IMR-90 (cell line): ENCODE measurements around the gene STEAP3. TPM values are rescaled to one million over a fixed set of nuclear protein-coding genes. Genes with fewer than 3 reads are reported as not detected.
A peak's percentile ranks its signal among the peaks of the same experiment; 100 is the strongest.

ENCODE experiments used
- ATAC-seq: fragments of 200-7000 bp; cut with Tn5 transposase; 2 replicates; pipeline ENCODE4 v1.9.1; 2020; ENCODE audit warnings: low read depth, mild to moderate bottlenecking, moderate library complexity
- BruUV-seq: library from RNA; stranded (reverse); fragments of 400-500 nt; replicated peaks from 2 replicates; lab custom pipeline; 2021; lab: Mats Ljungman, UMichigan
- CTCF ChIA-PET: fragments of 300-600 bp; formaldehyde crosslinking; extraction: SDS; loops from one replicate; lab custom pipeline; 2021; ENCODE audit warnings: antibody characterized with exemption; lab: Yijun Ruan, JAX
- POLR2A ChIA-PET: fragments of 300-600 bp; sonication (Branson Sonifier 250); formaldehyde crosslinking; loops from one replicate; lab custom pipeline; 2022; ENCODE audit warnings: antibody characterized with exemption; ENCODE audit not compliant: unreplicated experiment; lab: Charles Lee
- DNase-seq: peaks from one replicate; pipeline ENCODE4 v3.0.0; 2013
- H2AFZ ChIP-seq: replicated peaks from 2 replicates; pipeline ENCODE3; 2013; ENCODE audit warnings: low read length, mild to moderate bottlenecking; ENCODE audit not compliant: poor library complexity
- H2AK5ac ChIP-seq: 2 replicates; pipeline ENCODE4 v1.6.1; 2013; ENCODE audit warnings: low read depth, low read length, inconsistent platforms
- H2AK9ac ChIP-seq: replicated peaks from 2 replicates; pipeline ENCODE3; 2013; ENCODE audit warnings: mild to moderate bottlenecking, low read depth, low read length, moderate library complexity; ENCODE audit not compliant: poor library complexity
- H2BK120ac ChIP-seq: 2 replicates; pipeline ENCODE4 v1.6.1; 2013; ENCODE audit warnings: low read depth, low read length, inconsistent platforms
- H2BK15ac ChIP-seq: 3 replicates; pipeline ENCODE4 v1.6.1; 2013; ENCODE audit warnings: low read depth, low read length, inconsistent platforms
- H2BK20ac ChIP-seq: 2 replicates; pipeline ENCODE4 v1.6.1; 2013; ENCODE audit warnings: low read depth, mild to moderate bottlenecking, inconsistent platforms, low read length, moderate library complexity
- H2BK5ac ChIP-seq: 2 replicates; pipeline ENCODE4 v1.6.1; 2013; ENCODE audit warnings: mild to moderate bottlenecking, low read depth, low read length, inconsistent platforms; ENCODE audit not compliant: poor library complexity, severe bottlenecking
- H3K14ac ChIP-seq: replicated peaks from 2 replicates; pipeline ENCODE4 v1.6.1; 2013; ENCODE audit warnings: low read depth, low read length, inconsistent platforms
- H3K18ac ChIP-seq: 2 replicates; pipeline ENCODE4 v1.6.1; 2013; ENCODE audit warnings: low read depth, low read length, control low read depth
- H3K23ac ChIP-seq: 2 replicates; pipeline ENCODE4 v1.6.1; 2013; ENCODE audit warnings: low read depth, low read length, inconsistent platforms
- H3K27ac ChIP-seq: 2 replicates; pipeline ENCODE4 v1.5.1; 2013; ENCODE audit warnings: mild to moderate bottlenecking, control low read depth, low read length; ENCODE audit not compliant: insufficient read depth
- H3K27me3 ChIP-seq: 2 replicates; pipeline ENCODE4 v1.6.1; 2013; ENCODE audit warnings: low read length; ENCODE audit not compliant: control insufficient read depth, insufficient read depth
- H3K36me3 ChIP-seq: 2 replicates; pipeline ENCODE4 v1.6.1; 2013; ENCODE audit warnings: low read length, mixed read lengths; ENCODE audit not compliant: control insufficient read depth, insufficient read depth
- H3K4ac ChIP-seq: 2 replicates; pipeline ENCODE4 v1.6.1; 2013; ENCODE audit warnings: low read depth, low read length, inconsistent platforms
- H3K4me1 ChIP-seq: 2 replicates; pipeline ENCODE4 v1.6.1; 2013; ENCODE audit warnings: low read length, mixed read lengths; ENCODE audit not compliant: control insufficient read depth, insufficient read depth
- H3K4me2 ChIP-seq: 2 replicates; pipeline ENCODE4 v1.6.1; 2013; ENCODE audit warnings: low read depth, mild to moderate bottlenecking, control low read depth, low read length, moderate library complexity
- H3K4me3 ChIP-seq: 2 replicates; pipeline ENCODE4 v1.5.1; 2013; ENCODE audit warnings: low read depth, mild to moderate bottlenecking, control low read depth, low read length, moderate library complexity; ENCODE audit not compliant: insufficient read depth
- H3K56ac ChIP-seq: 2 replicates; pipeline ENCODE4 v1.6.1; 2013; ENCODE audit warnings: low read length, inconsistent platforms; ENCODE audit not compliant: insufficient read depth; ENCODE audit errors: extremely low read depth
- H3K79me1 ChIP-seq, 2 experiments: 2 replicates each; pipeline ENCODE4 v1.6.1; 2013; ENCODE audit warnings: low read length in 2 of 2, inconsistent platforms in 1 of 2, low read depth in 1 of 2
- H3K9ac ChIP-seq: 2 replicates; pipeline ENCODE4 v1.6.1; 2013; ENCODE audit warnings: low read depth, low read length, control low read depth
- H3K9me1 ChIP-seq: 2 replicates; pipeline ENCODE4 v1.6.1; 2013; ENCODE audit warnings: low read length, inconsistent platforms; ENCODE audit not compliant: insufficient read depth
- H3K9me3 ChIP-seq: 2 replicates; pipeline ENCODE4 v1.6.1; 2013; ENCODE audit warnings: low read length; ENCODE audit not compliant: control insufficient read depth, insufficient read depth
- H4K20me1 ChIP-seq: 2 replicates; pipeline ENCODE4 v1.6.1; 2013; ENCODE audit warnings: low read length, inconsistent platforms; ENCODE audit not compliant: insufficient read depth
- H4K5ac ChIP-seq: 2 replicates; pipeline ENCODE4 v1.6.1; 2013; ENCODE audit warnings: mild to moderate bottlenecking, low read depth, low read length, control low read depth
- H4K8ac ChIP-seq, 2 experiments: 2 replicates each; pipeline ENCODE4 v1.6.1; 2013; ENCODE audit warnings: low read depth in 2 of 2, low read length in 2 of 2, control low read depth in 1 of 2, inconsistent platforms in 1 of 2
- H4K91ac ChIP-seq: 2 replicates; pipeline ENCODE4 v1.6.1; 2013; ENCODE audit warnings: low read depth, low read length, inconsistent platforms; ENCODE audit not compliant: insufficient read depth
- BHLHE40 ChIP-seq: fragments of 150-350 bp; IDR thresholded peaks from 2 replicates; pipeline ENCODE4 v1.6.1; 2016; ENCODE audit warnings: mild to moderate bottlenecking, low read depth, low read length
- CEBPB ChIP-seq: IDR thresholded peaks from 2 replicates; pipeline ENCODE4 v1.6.1; 2012; ENCODE audit warnings: low read depth, low read length, improper control_type of control experiment
- CHD1 ChIP-seq: IDR thresholded peaks from 2 replicates; pipeline ENCODE4 v1.6.1; 2012; ENCODE audit warnings: low read depth, low read length, improper control_type of control experiment
- FOS ChIP-seq: fragments of 150-350 bp; IDR thresholded peaks from 2 replicates; pipeline ENCODE4 v1.6.1; 2016; ENCODE audit warnings: low read depth, low read length
- MAFK ChIP-seq: IDR thresholded peaks from 2 replicates; pipeline ENCODE4 v1.6.1; 2012; ENCODE audit warnings: low read depth, low read length, improper control_type of control experiment
- MAZ ChIP-seq: IDR thresholded peaks from 2 replicates; pipeline ENCODE4 v1.6.1; 2012; ENCODE audit warnings: low read depth, mild to moderate bottlenecking, low read length, improper control_type of control experiment, moderate library complexity, borderline replicate concordance
- NFE2L2 ChIP-seq: fragments of 150-350 bp; IDR thresholded peaks from 2 replicates; pipeline ENCODE4 v1.6.1; 2016; ENCODE audit warnings: low read depth, mild to moderate bottlenecking, low read length
- POLR2A ChIP-seq: IDR thresholded peaks from 2 replicates; pipeline ENCODE4 v1.6.1; 2012; ENCODE audit warnings: mild to moderate bottlenecking, low read depth, low read length
- RAD21 ChIP-seq: IDR thresholded peaks from 2 replicates; pipeline ENCODE4 v1.6.1; 2012; ENCODE audit warnings: low read length, improper control_type of control experiment
- RCOR1 ChIP-seq: IDR thresholded peaks from 2 replicates; pipeline ENCODE4 v1.6.1; 2012; ENCODE audit warnings: mild to moderate bottlenecking, low read length, improper control_type of control experiment; ENCODE audit not compliant: insufficient replicate concordance
- RFX5 ChIP-seq: IDR thresholded peaks from 2 replicates; pipeline ENCODE4 v1.8.0; 2012; ENCODE audit warnings: low read depth, mild to moderate bottlenecking, low read length, moderate library complexity
- SMC3 ChIP-seq: fragments of 150-350 bp; IDR thresholded peaks from 2 replicates; pipeline ENCODE4 v1.6.1; 2016; ENCODE audit warnings: low read depth, mild to moderate bottlenecking, antibody characterized with exemption, low read length, moderate library complexity
- WGBS, 2 experiments: methylation state at CpG; one replicate each; pipeline versions ENCODE4 v1.1.5 to v1.1.7; 2013; ENCODE audit warnings: missing lambda C conversion rate in 2 of 2; ENCODE audit not compliant: insufficient read length in 1 of 2; ENCODE audit errors: extremely low coverage in 2 of 2; 5-methylcytosine and 5-hydroxymethylcytosine counted together
- dilution Hi-C: fragments of 300-500 bp; cut with HindIII; formaldehyde crosslinking; loops from one replicate; pipeline ENCODE4 v1.14.3; 2018; ENCODE audit warnings: low sequenced_read_pairs; ENCODE audit not compliant: unreplicated experiment
- in situ Hi-C: fragments of 300-500 bp; cut with MboI; formaldehyde crosslinking; loops from 3 replicates; pipeline ENCODE4 v1.14.3; 2019; ENCODE audit warnings: low sequenced_read_pairs, inconsistent platforms, mixed read lengths
- intact Hi-C: fragments of 100-400 bp; cut with micrococcal nuclease; formaldehyde crosslinking; loops from 2 replicates; pipeline ENCODE4 v1.10.0; 2022
- polyA plus RNA-seq, 3 experiments: library from polyadenylated mRNA; depleted of rRNA; stranded (reverse); fragments of >200 nt; gene quantifications; 2 replicates each; pipeline ENCODE4 v1.2.3, GENCODE V29; 2012; ENCODE audit warnings: low replicate concordance in 1 of 3
- total RNA-seq: library from RNA; depleted of rRNA; stranded (reverse); fragments of >200 nt; gene quantifications from 2 replicates; pipeline ENCODE4 v1.2.3, GENCODE V29; 2012
- TF ChIP-seq, protein P1 (sequence below): fragments of 150-350 bp; IDR thresholded peaks from 2 replicates; pipeline ENCODE4 v1.6.1; 2017; ENCODE audit warnings: mild to moderate bottlenecking, antibody characterized with exemption, low read length, low read depth
- TF ChIP-seq, protein P2 (sequence below): conservative IDR thresholded peaks from 2 replicates; pipeline ENCODE4 v1.5.1; 2012; ENCODE audit warnings: mild to moderate bottlenecking, low read depth, low read length, improper control_type of control experiment
- TF ChIP-seq, protein P3 (sequence below): fragments of 150-350 bp; IDR thresholded peaks from 2 replicates; pipeline ENCODE4 v1.6.1; 2016; ENCODE audit warnings: low read depth, mild to moderate bottlenecking, low read length, moderate library complexity, borderline replicate concordance

The STEAP3 gene
- total and polyA plus RNA-seq, 2 of the 4 experiments (the other 2 are of a cell fraction) = 19.4 to 43.9 TPM

DNA sequence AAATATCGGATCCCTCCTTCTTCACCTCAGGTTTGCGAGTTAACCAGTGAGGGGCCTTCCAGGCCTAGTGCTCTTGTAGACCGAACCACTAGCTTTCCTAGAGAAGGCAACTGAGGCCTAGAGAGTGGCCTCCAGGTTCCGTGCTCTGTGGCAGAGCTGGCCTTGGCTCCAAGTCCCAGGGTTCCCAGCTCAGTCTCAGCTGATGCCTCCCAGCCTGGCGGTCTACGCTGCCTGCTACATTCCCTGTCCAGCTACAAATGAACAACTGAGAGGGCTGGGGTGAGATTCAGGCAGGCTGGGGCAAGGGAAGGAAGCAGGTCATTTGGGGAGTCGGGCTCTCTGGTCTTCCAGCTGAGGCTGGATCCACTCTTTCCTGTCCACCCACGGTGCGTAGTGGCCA is 2.3 kb downstream of the STEAP3 start:
- WGBS, 2 experiments = 65% methylated on average over 2 of the region's 9 CpGs; no CpG with 5 or more reads in 1 of the 2 experiments

More for the DNA sequence above, 2.3 kb downstream of the STEAP3 start:
- no peaks in the 10 kb centered on the region for H3K36me3 ChIP-seq
- peak overlapping the region; percentile 3 for H2AFZ ChIP-seq
- H4K20me1 ChIP-seq = no peaks in the 10 kb centered on the region
- H3K4me2 ChIP-seq = no peak overlapping the region; the same call in 1 of the 2 replicates
- no peak overlapping the region for H3K27ac ChIP-seq
- peaks cover 0 to 32% of the 10 kb centered on the region in 2 experiments; a peak in 2 of 4 replicates for H3K79me1 ChIP-seq
- 0 out of 2 replicates have a peak overlapping the region, but pooled peaks have one; percentile 9 for H2BK20ac ChIP-seq
- H3K18ac ChIP-seq = no peak overlapping the region; the same call in 1 of the 2 replicates
- ChIA-PET CTCF (interaction anchor here (1.0 kb wide), 2 partner anchors 27 to 65 kb away, joined by 3 to 4 read pairs; no protein-coding TSS in a partner anchor), POLR2A (no interaction called here)
- ATAC-seq = no peak
- peak overlapping the region; percentile 3; the same call in 1 of the 2 replicates for H2AK5ac ChIP-seq
- H3K27me3 ChIP-seq = no peaks in the 10 kb centered on the region; the same call in 1 of the 2 replicates
- H3K14ac ChIP-seq = peak overlapping the region; percentile 15; the same call in 1 of the 2 replicates
- no peak overlapping the region for H2AK9ac ChIP-seq
- no peak overlapping the region; the same call in 1 of the 2 replicates for H4K91ac ChIP-seq
- H3K9me1 ChIP-seq = peaks cover 12% of the 10 kb centered on the region
- dilution Hi-C loops = no loop called here
- no peak overlapping the region for H4K5ac ChIP-seq
- peaks cover 23% of the 10 kb centered on the region for H3K4me1 ChIP-seq
- no peaks in the 10 kb centered on the region for H3K9me3 ChIP-seq
- intact Hi-C loops = loop anchor here (2.0 kb wide), 1 partner anchor 31 kb away; no protein-coding TSS in a partner anchor
- H3K56ac ChIP-seq = no peak overlapping the region
- H2BK120ac ChIP-seq = no peak overlapping the region; the same call in 1 of the 2 replicates
- in situ Hi-C loops = loop anchor here (25.0 kb wide), 1 partner anchor 1011 kb away; no protein-coding TSS in a partner anchor
- BruUV-seq = no TSS peak
- H3K4me3 ChIP-seq = no peak overlapping the region
- no peak overlapping the region for H3K9ac ChIP-seq
- TF ChIP-seq POLR2A = no peak
- TF ChIP-seq, protein P1, sequence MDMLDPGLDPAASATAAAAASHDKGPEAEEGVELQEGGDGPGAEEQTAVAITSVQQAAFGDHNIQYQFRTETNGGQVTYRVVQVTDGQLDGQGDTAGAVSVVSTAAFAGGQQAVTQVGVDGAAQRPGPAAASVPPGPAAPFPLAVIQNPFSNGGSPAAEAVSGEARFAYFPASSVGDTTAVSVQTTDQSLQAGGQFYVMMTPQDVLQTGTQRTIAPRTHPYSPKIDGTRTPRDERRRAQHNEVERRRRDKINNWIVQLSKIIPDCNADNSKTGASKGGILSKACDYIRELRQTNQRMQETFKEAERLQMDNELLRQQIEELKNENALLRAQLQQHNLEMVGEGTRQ = no peak
- TF ChIP-seq NFE2L2 = no peak
- TF ChIP-seq FOS = no peak
- TF ChIP-seq, protein P2, sequence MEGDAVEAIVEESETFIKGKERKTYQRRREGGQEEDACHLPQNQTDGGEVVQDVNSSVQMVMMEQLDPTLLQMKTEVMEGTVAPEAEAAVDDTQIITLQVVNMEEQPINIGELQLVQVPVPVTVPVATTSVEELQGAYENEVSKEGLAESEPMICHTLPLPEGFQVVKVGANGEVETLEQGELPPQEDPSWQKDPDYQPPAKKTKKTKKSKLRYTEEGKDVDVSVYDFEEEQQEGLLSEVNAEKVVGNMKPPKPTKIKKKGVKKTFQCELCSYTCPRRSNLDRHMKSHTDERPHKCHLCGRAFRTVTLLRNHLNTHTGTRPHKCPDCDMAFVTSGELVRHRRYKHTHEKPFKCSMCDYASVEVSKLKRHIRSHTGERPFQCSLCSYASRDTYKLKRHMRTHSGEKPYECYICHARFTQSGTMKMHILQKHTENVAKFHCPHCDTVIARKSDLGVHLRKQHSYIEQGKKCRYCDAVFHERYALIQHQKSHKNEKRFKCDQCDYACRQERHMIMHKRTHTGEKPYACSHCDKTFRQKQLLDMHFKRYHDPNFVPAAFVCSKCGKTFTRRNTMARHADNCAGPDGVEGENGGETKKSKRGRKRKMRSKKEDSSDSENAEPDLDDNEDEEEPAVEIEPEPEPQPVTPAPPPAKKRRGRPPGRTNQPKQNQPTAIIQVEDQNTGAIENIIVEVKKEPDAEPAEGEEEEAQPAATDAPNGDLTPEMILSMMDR = no peak
- TF ChIP-seq RFX5 = no peak
- no peak for TF ChIP-seq BHLHE40
- no peak for TF ChIP-seq RCOR1
- TF ChIP-seq CHD1 = no peak
- TF ChIP-seq MAFK = no peak
- TF ChIP-seq MAZ = no peak
- TF ChIP-seq, protein P3, sequence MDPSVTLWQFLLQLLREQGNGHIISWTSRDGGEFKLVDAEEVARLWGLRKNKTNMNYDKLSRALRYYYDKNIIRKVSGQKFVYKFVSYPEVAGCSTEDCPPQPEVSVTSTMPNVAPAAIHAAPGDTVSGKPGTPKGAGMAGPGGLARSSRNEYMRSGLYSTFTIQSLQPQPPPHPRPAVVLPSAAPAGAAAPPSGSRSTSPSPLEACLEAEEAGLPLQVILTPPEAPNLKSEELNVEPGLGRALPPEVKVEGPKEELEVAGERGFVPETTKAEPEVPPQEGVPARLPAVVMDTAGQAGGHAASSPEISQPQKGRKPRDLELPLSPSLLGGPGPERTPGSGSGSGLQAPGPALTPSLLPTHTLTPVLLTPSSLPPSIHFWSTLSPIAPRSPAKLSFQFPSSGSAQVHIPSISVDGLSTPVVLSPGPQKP = no peak
- no peak for TF ChIP-seq CEBPB
- no peak for TF ChIP-seq SMC3
- TF ChIP-seq RAD21 = no peak
- H2BK5ac ChIP-seq = no peak overlapping the region
- no peak overlapping the region for H3K23ac ChIP-seq
- no peak overlapping the region; a peak in 1 of 4 replicates for H4K8ac ChIP-seq
- H3K4ac ChIP-seq = 0 out of 2 replicates have a peak overlapping the region, but pooled peaks have one; percentile 17
- H2BK15ac ChIP-seq = no peak overlapping the region; the same call in 2 of the 3 replicates
- no peak for DNase-seq
